Measurements from ENCODE around the gene VAV3. TPM values are rescaled to one million over a fixed set of nuclear protein-coding genes. Genes with fewer than 3 reads are reported as not detected.

VAV3 gene
- polyA plus RNA-seq, 1 of the 3 experiments (the other 2 are of a cell fraction) = not detected

DNA sequence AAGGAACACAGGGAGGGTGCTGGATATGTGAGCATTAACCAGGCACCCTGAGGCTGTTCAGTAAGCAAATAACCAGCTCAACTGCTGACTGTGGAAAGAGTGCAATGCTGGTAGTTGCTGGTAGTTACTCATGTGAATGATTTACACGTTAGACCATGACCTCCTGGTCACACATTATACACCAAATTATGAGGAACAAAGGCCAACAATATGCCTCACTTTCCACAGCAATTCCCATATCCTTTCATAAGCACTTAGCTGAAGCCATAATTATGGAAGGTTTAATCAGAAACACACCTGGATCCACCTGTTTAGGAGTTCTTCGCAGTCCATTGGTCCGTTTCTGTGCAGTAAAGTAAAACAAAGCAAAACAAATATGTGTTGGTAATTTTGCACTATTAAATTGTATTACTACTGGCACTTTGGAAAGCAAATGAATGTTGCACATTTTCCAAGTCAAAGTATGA is 281.8 kb downstream of the VAV3 start:
- 45% methylated on average over 3 of the region's 3 CpGs for WGBS (ENCODE audit: low lambda C conversion rate)
- Histone ChIP-seq H3K27me3 (ENCODE audit: insufficient read depth) (no peaks in the 10 kb centered on the region), H3K4me3 (ENCODE audit: low read depth in 2 of 2, low read length in 1 of 2) (no peak overlapping the region), H3F3A (replicated peaks; ENCODE audit: insufficient read depth) (no peaks in the 10 kb centered on the region), H3K4me1 (ENCODE audit: control insufficient read depth in 1 of 2, insufficient read depth in 2 of 2, low read depth in 1 of 2, low read length in 1 of 2) (no peaks in the 10 kb centered on the region), H3K4me2 (no peak overlapping the region), H2AFZ (ENCODE audit: low read depth) (no peak overlapping the region), H3K27ac (ENCODE audit: low read depth in 2 of 2, low read length in 1 of 2) (no peak overlapping the region), H3K79me2 (ENCODE audit: insufficient read depth) (no peaks in the 10 kb centered on the region), H4K20me1 (ENCODE audit: insufficient read depth) (no peaks in the 10 kb centered on the region), H3K9me2 (no peaks in the 10 kb centered on the region), H3K9ac (no peak overlapping the region), H3K36me3 (replicated peaks in 1 of 2; ENCODE audit: control insufficient read depth in 1 of 2, insufficient read depth in 2 of 2, low read length in 1 of 2) (no peaks in the 10 kb centered on the region), H3K9me3 (no peaks in the 10 kb centered on the region)
- no peak for DNase-seq
- CTCF ChIA-PET = no interaction called here
- POLR2A ChIA-PET = no interaction called here
- no peak for TF ChIP-seq YY1 (IDR thresholded peaks at IDR 0.05; ENCODE audit: low read depth)
- TF ChIP-seq, protein P1, sequence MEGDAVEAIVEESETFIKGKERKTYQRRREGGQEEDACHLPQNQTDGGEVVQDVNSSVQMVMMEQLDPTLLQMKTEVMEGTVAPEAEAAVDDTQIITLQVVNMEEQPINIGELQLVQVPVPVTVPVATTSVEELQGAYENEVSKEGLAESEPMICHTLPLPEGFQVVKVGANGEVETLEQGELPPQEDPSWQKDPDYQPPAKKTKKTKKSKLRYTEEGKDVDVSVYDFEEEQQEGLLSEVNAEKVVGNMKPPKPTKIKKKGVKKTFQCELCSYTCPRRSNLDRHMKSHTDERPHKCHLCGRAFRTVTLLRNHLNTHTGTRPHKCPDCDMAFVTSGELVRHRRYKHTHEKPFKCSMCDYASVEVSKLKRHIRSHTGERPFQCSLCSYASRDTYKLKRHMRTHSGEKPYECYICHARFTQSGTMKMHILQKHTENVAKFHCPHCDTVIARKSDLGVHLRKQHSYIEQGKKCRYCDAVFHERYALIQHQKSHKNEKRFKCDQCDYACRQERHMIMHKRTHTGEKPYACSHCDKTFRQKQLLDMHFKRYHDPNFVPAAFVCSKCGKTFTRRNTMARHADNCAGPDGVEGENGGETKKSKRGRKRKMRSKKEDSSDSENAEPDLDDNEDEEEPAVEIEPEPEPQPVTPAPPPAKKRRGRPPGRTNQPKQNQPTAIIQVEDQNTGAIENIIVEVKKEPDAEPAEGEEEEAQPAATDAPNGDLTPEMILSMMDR (IDR thresholded peaks at IDR 0.05) = no peak
- no peak for TF ChIP-seq REST (IDR thresholded peaks at IDR 0.05; ENCODE audit: low read depth, low read length)
- TF ChIP-seq ELF1 (IDR thresholded peaks at IDR 0.05) = no peak
- no peak for TF ChIP-seq SIN3A (IDR thresholded peaks at IDR 0.05; ENCODE audit: borderline replicate concordance, low read depth, low read length)

DNA sequence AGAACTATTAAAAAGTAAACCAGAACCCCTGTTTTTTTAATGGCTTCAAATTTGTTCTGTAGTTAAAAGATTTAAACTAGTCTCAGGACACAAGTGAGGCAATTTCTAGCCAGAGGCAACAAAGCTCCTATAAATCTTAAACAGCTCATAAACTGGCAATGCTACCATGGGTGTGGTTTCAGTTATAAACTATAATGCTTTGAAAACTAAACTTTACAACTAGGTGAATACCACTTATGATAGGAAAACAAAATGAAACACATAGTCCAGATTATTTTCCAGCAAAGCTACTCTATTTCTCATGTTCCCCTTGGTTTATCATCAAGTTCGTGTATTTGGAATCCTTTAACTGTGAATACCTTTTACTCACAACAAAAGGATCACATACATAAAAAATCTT is 282.5 kb downstream of the VAV3 start:
- no peak for DNase-seq
- Histone ChIP-seq H3K27me3 (ENCODE audit: insufficient read depth) (no peaks in the 10 kb centered on the region), H3K9me2 (no peaks in the 10 kb centered on the region), H3K4me3 (ENCODE audit: low read depth in 2 of 2, low read length in 1 of 2) (no peak overlapping the region), H4K20me1 (ENCODE audit: insufficient read depth) (no peaks in the 10 kb centered on the region), H2AFZ (ENCODE audit: low read depth) (no peak overlapping the region), H3F3A (replicated peaks; ENCODE audit: insufficient read depth) (no peaks in the 10 kb centered on the region), H3K4me2 (no peak overlapping the region), H3K27ac (ENCODE audit: low read depth in 2 of 2, low read length in 1 of 2) (no peak overlapping the region), H3K36me3 (replicated peaks in 1 of 2; ENCODE audit: control insufficient read depth in 1 of 2, insufficient read depth in 2 of 2, low read length in 1 of 2) (no peaks in the 10 kb centered on the region), H3K79me2 (ENCODE audit: insufficient read depth) (no peaks in the 10 kb centered on the region), H3K9me3 (no peaks in the 10 kb centered on the region), H3K9ac (no peak overlapping the region), H3K4me1 (ENCODE audit: control insufficient read depth in 1 of 2, insufficient read depth in 2 of 2, low read depth in 1 of 2, low read length in 1 of 2) (no peaks in the 10 kb centered on the region)
- CTCF ChIA-PET = interaction anchor here (1.9 kb wide), 1 partner anchor 15 kb away, joined by 6 read pairs; no protein-coding TSS in a partner anchor
- 31% methylated on average over 1 of the region's 1 CpG for WGBS (ENCODE audit: low lambda C conversion rate)
- TF ChIP-seq RCOR1 (IDR thresholded peaks at IDR 0.05; ENCODE audit: low read length) (no peak), JUND (IDR thresholded peaks at IDR 0.05) (no peak), GATA2 (CRISPR knock-in tag; IDR thresholded peaks at IDR 0.05) (no peak), SIN3A (IDR thresholded peaks at IDR 0.05; ENCODE audit: borderline replicate concordance, low read depth, low read length) (no peak), YY1 (IDR thresholded peaks at IDR 0.05; ENCODE audit: low read depth) (no peak)
- TF ChIP-seq, protein P1 (IDR thresholded peaks at IDR 0.05) = no peak
- TF ChIP-seq, protein P2, sequence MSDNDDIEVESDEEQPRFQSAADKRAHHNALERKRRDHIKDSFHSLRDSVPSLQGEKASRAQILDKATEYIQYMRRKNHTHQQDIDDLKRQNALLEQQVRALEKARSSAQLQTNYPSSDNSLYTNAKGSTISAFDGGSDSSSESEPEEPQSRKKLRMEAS (IDR thresholded peaks at IDR 0.05; ENCODE audit: low read depth) = no peak
- POLR2A ChIA-PET = no interaction called here
